Stimulated activated naive CD4-positive, alpha-beta T cell (primary cell): Measurements from ENCODE around the gene MROH2A.
"Not testable (repeated sequence)": the region's sequence is repeated elsewhere in the genome, so short reads cannot be mapped to it uniquely, and the experiment has no call there.

Experiments
- DNase-seq, 6 experiments: peaks; one replicate each; lab custom pipeline; 2025; lab: John Stamatoyannopoulos, UW

Gene MROH2A, protein sequence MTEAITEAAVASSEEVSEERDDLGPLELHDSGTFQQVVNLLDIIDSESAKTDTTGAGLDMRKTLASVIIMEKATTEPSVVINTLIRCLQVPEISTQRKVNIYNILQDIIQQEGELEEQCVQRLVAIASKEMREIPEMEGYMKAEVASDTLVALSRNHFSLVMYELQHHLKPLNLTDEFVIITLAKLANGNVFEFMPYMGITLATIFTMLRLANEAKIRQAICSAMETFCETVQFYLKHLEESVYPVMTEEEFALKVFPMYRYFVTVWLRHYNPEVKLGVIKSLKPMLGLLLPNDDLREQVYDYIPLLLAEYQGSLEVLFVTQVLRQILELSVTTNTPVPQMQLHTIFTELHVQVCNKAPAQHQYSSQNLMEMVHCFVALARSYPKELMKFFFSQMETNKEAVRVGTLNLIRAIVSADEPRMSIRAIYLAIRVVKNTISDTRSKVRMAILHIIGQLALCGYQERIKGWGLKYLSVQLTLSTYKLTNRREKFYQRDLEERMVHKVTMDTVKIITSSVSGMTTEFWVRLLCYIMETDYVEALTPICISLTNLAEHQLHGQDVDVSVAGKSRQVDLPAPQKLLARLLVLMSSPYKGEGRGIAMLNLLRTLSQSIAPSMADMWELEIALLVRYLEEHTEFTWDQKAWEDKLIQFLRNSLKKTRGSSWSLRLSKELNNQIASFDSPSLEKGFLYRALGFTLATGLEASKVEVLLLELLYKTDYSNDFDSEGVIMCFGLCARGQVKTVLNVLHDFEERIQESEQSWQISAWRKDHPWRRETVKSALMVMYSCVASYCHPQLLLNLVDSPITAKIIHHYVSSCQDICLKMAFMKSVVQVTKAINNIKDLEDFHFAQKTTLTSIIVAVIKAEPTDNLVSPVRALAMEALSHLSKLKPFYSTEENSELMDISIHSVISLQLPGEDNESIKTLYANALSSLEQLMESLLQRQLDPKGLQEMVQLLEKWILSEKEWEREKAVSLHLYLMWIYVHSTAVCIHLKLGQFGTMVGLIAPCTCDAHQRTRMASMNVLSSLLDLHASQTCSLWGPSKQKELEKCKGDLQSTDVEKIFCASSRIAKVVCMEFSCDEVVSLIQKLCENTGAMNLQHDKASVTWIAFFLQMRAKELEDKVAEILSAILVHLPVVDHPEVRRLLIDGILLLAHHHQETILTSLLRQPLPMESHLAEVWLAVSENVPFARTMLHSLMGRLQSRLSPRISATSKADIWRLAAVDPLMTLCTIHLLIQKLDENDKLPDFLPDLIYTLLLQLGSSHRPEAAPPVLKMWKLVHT (N-terminal part only)

DNA sequence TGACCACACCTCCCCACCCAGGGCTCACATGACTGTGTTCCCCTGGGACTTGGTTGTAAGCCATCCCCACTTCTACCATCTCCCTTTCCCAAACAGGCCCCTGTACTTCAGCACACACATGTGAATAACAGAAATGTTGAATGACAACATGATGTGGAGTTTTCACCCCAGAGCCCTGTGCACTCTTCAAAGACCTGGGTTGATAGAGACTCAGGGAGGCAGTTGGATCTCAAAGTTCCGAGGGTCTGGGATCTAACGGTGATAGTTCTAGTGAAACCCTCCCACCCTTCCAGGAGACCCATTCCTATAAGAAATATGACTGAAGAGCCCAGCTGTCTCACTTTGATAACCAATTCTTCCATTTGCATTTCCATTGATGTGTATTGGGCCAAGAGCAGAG is at the start of gene MROH2A:
Gene MROH2A, plus strand, starts transcription at position 301 of the 400 bp plus-strand sequence. CDS start 1,029 bp downstream, outside the sequence.
- DNase-seq = no peak

DNA sequence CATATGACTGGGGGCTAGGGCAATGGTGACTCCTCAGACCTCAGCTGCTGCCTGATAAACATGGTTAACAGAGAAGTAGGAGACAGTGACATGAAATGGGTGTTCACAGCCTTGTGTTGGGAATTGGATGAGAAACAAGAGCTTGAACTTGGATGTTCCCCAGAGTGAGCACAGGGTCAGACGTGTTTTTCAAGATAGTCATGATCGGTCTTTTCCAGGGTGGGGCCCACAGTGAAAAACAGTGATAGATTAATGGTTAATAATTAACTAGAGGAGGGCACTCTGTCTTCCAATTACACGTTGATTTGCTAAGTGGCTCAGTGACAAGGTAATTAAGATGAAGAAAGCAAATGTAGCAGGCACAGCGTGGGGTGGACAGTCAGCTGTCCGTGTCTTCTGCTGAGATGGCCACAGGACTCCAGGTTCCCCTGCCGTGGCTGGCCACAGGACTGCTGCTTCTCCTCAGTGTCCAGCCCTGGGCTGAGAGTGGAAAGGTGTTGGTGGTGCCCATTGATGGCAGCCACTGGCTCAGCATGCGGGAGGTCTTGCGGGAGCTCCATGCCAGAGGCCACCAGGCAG is 49.3 kb upstream of the MROH2A start, which contains the start of gene UGT1A3:
Gene UGT1A3, plus strand, starts transcription at position 320 of the 579 bp plus-strand sequence. Its CDS starts 85 bp downstream, at position 405.
- no peak for DNase-seq

DNA sequence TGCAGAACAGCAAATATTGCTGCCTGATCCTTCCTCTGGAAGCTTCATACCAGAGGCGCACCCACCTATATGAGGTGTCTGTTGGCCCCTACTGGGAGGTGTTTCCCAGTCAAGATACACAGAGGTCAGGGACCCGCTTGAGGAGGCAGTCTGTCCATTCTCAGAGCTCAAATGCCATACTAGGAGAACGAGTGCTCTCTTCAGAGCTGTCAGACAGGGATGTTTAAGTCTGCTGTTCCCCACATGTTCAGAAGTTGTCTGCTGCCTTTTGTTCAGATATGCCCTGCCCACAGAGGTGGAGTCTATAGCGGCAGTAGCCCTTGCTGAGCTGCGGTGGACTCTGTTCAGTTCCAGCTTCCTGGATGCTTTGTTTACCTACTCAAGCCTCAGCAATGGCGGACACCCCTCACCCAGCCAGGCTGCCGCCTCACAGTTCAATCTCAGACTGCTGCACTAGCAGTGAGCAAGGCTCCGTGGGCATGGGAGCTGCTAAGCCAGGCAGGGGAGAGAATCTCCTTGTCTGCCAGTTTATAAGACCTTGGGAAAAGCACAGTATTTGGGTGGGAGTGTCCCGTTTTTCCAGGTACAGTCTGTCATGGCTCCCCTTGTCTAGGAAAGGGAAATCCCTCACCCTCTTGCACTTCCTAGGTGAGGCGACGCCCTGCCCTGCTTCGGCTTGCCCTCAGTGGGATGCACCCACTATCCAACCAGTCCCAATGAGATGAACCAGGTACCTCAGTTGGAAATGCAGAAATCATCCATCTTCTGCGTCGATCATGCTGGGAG is 41.1 kb upstream of the MROH2A start:
- not testable (repeated sequence) for DNase-seq

DNA sequence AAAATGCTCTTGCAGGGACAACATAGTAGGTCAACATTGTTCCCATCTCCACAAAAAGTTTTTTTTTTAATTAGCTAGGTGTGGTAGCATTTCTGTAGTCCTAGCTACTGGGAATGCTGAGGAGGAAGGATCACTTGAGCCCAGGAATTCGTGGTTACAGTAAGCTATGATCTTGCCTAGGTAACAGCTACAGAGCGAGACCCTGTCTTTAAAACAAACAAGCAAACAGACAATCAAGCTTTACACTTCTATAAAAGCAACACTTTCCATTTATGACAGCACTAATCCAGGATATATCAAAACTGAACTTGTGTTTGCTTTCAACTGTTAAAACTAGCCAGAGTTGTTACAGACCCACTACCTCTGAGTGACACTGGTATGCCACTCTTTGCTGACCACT is 37.3 kb upstream of the MROH2A start:
- DNase-seq = no peak

DNA sequence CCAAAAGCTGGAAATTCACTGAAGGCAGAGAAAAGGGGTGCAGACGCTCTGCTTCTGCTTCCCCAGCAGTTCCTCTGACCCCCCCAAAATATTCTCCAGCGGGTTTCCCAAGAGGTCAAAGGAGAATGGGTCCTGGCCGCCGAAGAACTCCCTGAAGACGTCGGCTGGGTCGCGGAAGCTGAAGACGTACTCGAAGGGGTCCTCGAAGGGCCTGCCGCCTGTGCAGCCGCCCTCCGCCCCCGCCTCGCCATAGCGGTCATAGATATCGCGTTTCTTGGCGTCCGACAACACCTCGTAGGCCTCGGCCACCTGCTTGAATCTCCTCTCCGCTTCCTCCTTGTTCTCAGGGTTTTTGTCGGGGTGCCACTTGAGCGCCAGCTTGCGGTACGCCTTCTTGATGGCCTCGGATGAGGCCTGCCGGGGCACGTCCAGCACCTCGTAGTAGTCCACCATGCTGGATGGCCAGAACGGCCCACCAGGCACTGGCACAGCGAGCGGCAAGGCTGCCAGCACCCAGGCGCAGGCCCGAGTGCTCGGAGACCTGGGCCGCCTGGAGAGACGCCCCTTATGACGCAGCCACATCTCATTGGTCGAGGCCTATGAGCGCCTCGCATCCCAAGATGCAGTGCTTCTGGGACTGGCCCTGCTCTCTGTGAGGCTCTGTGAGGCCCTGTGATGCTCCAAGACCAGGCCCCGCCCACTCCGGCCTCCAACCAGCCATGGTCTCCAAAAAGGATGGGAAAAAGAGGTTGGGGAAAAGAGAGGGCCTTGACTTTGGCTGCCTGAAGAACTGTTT is 34.5 kb upstream of the MROH2A start:
- no peak for DNase-seq

DNA sequence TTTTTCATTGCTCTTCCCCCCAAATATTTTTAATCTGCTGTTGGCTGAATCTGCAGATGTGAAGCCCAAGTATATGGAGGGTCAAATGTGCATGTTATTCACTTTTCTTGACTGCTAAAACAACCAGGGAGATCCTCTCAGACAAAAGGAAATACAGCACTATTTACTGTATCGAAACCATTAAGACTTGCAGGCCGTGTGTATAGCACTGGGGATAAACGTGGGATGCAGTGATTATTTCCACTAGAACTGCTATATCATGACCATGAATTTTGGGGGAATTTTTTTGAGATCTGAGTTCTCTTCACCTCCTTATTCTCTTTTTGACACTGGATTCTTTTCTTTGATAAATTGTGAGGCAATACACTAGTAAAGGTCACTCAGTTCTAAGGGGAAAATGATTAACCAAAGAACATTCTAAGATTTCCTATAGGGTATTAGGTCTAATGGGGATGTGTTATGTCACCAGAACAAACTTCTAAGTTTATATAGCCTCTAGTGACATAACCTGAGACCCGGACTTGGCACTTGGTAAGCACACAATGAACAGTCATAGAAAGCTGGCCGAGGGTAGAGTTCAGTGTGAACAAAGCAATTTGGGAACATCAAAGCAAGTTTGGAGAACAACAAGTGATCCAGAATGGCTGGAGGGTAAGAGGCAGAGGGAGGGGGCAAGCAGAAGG is 32.9 kb upstream of the MROH2A start:
- no peak for DNase-seq

DNA sequence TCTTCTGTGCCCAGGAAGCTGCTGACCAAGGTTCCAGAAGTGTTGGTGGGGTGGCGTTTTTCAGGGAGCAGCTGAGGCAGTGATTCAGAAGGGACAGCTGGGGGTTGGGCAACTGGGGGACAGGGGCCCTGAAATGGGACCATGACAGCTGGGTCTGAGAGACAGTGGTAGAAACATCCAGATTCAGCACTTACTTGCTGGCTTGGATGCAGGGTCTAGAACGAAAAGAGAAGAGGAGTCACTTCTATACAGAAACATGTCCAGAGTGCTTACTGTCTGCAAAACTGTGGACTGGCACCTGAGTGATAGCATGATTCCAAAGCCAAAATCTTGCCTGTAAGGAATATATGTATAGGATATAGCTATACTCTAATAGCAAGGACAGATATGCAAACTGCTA is 32.3 kb upstream of the MROH2A start:
- not testable (repeated sequence) for DNase-seq

DNA sequence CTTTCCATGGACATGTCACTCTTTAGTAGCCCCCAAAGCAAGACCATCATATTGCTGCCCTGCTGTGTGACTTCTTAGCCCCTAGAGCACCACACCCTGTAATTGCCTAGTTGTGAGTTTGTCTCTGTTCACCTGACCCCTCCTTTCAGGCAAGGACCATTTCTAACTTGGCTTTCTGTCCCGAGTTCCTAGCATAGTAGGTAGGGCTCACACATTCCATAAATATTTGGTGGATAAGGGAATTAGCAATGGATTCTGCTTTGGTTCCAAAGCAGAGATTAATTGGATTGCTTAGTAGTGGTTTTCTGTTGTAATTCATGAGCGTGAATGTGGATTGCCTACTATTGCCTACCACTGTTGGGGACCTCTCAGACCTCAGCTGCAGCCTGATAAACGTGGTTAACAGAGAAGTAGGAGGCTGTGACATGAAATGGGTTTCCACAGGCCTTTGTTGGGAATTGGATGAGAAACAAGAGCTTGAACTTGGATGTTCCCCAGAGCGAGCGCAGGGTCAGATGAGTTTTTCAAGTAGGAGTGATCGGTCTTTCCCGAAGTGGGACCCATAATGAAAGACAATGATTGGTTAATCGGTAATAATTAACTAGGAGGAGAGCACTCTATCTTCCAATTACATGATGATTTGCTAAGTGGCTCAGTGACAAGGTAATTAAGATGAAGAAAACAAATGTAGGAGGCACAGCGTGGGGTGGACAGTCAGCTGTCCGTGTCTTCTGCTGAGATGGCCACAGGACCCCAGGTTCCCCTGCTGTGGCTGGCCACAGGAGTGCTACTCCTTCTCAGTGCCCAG is 31.5 kb upstream of the MROH2A start:
- no peak for DNase-seq

DNA sequence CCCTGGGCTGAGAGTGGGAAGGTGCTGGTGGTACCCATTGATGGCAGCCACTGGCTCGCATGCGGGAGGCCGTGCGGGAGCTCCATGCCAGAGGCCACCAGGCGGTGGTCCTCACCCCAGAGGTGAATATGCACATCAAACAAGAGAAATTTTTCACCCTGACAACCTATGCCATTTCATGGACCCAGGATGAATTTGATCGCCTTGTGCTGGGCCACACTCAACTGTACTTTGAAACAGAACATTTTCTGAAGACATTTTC is 30.9 kb upstream of the MROH2A start:
- no peak for DNase-seq

DNA sequence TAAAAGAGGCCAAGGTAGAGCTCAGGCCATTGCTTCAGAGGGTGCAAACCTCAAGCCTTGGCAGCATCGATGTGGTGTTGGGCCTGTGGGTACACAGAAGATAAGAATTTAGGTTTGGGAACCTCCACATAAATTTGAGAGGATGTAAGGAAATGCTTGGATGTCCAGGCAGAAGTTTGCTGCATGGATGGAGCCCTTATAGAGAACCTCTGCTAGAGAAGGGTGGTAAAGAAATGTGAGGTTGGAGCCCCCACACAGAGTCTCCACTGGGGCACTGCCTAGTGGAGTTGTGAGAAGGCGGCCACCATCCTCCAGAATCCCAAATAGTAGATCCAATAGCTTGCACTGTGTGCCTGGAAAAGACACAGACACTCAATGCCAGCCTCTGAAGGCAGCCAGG is 27.4 kb upstream of the MROH2A start:
- not testable (repeated sequence) for DNase-seq

DNA sequence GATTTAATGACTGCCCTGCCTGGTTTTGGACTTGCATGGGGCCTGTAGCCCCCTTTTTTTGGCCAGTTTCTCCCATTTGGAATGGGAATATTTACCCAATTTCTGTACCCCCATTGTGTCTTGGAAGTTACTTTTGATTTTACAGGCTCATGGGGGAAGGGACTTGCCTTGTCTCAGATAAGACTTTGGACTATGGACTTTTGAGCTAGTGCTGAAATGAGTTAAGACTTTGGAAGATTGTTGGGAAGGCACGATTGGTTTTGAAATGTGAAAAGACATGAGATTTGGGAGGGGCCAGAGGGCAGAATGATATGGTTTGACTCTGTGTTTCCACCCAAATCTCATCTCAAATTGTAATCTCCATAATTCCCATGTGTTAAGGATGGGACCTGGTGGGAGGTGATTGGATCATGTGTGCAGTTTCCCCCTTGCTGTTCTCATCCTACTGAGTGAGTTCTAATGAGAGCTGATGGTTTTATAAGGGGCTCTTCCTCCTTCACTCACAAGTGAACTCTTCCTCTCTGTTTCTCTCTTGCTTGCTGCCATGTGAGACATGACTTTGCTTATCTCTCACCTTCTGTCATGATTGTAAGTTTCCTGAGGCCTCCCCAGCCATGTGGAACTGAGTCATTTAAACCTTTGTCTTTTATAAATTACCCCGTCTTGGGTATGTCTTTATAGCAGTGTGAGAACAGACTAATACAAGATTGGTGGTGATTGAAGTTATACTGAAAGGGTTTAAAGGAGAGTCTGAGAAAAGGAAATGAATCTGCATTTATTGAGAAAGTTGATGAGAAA is 26.7 kb upstream of the MROH2A start:
- DNase-seq = not testable (repeated sequence)

DNA sequence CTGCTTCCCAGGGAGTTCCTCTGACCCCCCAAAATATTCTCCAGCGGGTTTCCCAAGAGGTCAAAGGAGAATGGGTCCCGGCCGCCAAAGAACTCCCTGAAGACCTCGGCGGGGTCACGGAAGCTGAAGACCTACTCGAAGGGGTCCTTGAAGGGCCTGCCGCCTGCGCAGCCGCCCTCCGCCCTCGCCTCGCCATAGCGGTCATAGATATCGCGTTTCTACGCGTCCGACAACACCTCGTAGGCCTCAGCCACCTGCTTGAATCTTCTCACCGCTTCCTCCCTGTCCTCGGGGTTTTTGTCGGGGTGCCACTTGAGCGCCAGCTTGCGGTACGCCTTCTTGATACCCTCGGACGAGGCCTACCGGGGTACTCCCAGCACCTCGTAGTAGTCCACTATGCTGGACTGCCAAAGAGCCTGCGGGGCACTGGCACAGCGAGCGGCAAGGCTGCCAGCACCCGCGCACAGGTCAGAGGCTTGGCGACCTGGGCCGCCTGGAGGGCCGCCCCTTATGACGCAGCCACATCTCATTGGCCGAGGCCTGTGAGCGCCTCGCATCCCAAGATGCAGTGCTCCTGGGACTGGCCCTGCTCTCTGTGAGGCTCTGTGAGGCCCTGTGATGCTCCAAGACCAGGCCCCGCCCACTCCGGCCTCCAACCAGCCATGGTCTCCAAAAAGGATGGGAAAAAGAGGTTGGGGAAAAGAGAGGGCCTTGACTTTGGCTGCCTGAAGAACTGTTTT is 23.1 kb upstream of the MROH2A start:
- DNase-seq = no peak

DNA sequence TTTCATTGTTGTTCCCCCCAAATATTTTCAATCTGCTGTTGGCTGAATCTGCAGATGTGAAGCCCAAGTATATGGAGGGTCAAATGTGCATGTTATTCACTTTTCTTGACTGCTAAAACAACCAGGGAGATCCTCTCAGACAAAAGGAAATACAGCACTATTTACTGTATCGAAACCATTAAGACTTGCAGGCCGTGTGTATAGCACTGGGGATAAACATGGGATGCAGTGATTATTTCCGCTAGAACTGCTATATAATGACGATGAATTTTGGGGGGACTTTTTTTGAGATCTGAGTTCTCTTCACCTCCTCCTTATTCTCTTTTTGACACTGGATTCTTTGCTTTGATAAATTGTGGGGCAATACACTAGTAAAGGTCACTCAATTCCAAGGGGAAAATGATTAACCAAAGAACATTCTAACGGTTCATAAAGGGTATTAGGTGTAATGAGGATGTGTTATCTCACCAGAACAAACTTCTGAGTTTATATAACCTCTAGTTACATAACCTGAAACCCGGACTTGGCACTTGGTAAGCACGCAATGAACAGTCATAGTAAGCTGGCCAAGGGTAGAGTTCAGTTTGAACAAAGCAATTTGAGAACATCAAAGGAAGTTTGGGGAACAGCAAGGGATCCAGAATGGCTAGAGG is 21.6 kb upstream of the MROH2A start:
- no peak for DNase-seq

DNA sequence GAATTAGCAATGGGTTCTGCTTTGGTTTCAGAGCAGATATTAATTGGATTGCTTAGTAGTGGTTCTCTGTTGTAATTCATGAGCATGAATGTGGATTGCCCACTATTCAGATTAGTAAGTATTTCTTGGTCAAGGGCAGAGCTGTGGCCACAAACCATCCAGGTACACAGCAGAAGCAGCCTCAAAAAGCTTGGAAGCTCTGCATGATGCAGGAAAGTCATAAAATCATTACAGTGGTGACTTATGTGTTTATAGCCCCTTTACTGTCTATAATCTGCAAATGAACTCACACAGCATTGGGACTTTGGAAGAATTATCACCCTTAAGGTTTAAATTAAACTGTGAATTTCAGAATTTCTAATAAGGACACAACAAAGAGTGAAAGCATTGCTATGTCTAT is 20.0 kb upstream of the MROH2A start:
- DNase-seq = no peak

DNA sequence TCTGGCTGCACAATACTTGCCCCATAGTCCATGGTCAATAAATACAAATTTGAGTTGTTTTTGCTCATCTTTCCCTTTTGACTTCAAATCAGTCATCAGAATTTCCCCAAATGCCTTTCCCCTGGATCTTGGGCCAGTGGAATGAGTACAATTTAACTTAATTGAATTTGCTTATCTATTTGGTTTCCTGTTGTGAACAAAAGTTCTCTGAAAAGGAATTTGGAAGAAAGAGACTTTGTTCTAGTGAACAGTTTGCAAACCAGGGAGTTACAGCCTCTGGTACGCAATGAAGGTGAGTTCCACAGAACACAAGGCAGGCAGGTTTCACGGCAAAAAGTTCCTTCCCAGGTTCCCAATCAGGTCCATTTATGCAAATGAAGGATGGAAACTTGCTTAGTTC is 19.3 kb upstream of the MROH2A start:
- no peak for DNase-seq

DNA sequence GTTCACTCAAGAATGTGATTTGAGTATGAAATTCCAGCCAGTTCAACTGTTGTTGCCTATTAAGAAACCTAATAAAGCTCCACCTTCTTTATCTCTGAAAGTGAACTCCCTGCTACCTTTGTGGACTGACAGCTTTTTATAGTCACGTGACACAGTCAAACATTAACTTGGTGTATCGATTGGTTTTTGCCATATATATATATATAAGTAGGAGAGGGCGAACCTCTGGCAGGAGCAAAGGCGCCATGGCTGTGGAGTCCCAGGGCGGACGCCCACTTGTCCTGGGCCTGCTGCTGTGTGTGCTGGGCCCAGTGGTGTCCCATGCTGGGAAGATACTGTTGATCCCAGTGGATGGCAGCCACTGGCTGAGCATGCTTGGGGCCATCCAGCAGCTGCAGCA is 18.1 kb upstream of the MROH2A start, which contains the start of gene UGT1A1:
Gene UGT1A1, plus strand, starts transcription at position 228 of the 400 bp plus-strand sequence. Its CDS starts 18 bp downstream, at position 246.
- DNase-seq = no peak
